ENCODE measurements around the gene GRAMD2A. TPM values are rescaled to one million over a fixed set of nuclear protein-coding genes. Genes with fewer than 3 reads are reported as not detected.

GRAMD2A gene
- total and polyA plus RNA-seq, 11 donors = 0.03 to 0.45 TPM; not detected in 9

DNA sequence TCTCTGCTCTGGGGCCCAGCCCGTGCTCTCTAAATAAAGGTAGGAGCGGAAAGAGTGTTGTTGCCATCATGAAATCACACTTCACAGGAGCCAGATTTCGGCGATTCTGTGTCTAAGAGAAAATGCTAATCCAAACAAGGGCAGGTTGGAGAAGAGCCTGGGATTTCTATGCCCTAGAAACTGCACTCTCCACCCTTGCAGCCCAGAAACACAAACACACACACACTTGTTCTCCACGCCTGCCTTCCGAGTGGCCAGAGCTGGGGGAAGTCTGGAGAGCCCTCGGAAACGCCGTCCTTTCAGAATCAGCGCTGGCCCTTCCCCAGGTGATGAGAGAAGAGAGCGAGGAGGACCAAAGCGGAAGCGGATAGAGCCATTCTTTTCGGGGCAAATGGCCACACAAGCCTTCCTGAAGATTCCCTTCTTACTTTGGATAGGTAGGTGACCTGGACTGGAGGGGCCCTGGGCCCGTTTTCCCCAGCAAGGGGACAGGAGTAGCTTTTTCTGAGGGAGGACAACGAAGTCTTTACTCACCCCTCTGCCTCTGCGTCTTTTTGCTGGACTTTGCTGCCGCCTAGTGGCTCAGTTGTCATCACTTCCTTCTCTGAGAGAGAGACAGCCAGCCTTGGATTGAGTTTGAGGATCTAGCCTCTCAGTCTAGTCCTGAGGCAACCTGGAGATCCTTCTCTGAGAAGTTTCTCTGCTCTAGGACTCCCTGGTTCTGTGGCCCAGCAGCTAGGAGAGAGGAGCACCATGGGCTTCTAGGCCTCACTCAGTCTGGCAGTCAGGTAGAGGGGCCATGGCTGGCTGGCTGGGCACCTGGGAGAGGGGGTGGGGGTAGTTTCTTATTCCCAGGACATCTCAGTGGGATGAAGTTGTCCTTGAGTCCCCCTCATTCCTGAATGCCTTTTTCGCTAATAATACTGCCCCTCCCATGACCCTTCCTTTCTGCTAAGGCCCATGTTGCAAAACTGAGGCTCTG lies 41.7 kb downstream of the GRAMD2A start:
- TF ChIP-seq, protein P1, sequence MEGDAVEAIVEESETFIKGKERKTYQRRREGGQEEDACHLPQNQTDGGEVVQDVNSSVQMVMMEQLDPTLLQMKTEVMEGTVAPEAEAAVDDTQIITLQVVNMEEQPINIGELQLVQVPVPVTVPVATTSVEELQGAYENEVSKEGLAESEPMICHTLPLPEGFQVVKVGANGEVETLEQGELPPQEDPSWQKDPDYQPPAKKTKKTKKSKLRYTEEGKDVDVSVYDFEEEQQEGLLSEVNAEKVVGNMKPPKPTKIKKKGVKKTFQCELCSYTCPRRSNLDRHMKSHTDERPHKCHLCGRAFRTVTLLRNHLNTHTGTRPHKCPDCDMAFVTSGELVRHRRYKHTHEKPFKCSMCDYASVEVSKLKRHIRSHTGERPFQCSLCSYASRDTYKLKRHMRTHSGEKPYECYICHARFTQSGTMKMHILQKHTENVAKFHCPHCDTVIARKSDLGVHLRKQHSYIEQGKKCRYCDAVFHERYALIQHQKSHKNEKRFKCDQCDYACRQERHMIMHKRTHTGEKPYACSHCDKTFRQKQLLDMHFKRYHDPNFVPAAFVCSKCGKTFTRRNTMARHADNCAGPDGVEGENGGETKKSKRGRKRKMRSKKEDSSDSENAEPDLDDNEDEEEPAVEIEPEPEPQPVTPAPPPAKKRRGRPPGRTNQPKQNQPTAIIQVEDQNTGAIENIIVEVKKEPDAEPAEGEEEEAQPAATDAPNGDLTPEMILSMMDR (IDR thresholded peaks at IDR 0.05) = peak; percentile 68 to 90 (median 82)
- no peak for TF ChIP-seq POLR2A (IDR thresholded peaks at IDR 0.05)
- intact Hi-C loops (cut with DNase I) = loop anchor here in 9 of 10 donors (2.0 to 10.0 kb wide), 12 partner anchors 121 to 414 kb away; no protein-coding TSS in a partner anchor
- no peaks in the 10 kb centered on the region for H3K9me3 ChIP-seq
- no peaks in the 10 kb centered on the region for H3K27me3 ChIP-seq
- no peaks in the 10 kb centered on the region for H3K36me3 ChIP-seq
- 3 to 5% (median 4%) methylated on average over 15 to 19 of the region's 19 CpGs for WGBS, 4 donors
- H3K27ac ChIP-seq = peak overlapping the region in 8 of 12 donors; percentile 35 to 72 (median 44)
- ATAC-seq (peak; percentile 88 to 96 (median 92)), DNase-seq (peak; percentile 81 to 87 (median 85))
- peak overlapping the region; percentile 4 to 73 (median 59) for H3K4me3 ChIP-seq
- peaks cover 0 to 16% (median 2%) of the 10 kb centered on the region in 12 donors for H3K4me1 ChIP-seq

DNA sequence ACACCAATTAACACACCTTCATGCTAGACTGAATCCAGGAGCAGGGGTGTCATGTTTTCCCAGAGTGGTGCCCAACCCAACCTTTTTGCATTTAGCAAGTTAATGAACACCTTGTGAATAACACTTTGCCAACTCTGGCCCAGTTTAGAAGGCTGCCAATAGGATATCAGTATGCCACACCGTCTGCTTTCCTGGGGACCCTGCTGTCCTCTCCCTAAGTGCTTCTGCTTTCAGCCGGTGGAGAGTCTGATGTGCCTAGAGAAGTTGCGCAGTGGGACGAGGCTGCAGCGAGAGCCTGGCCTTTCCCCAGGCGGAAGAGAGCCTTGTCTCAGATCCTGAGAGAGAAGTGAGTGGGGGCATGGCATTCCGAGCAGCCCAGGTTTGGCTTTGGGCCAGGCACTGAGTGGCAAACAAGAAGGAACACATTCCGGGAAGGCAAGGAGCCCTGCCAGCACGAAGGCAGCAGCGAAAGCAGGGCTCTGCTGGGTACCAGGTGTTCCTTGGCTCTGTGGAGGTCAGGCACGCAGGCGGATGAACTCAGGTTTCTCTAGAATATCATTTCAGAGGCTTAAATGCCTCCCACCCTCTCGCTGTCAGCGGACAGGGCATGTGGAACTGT lies 42.5 kb downstream of the GRAMD2A start:
- ATAC-seq = peak; percentile 68 to 83 (median 74)
- peaks cover 0 to 16% (median 2%) of the 10 kb centered on the region in 12 donors for H3K4me1 ChIP-seq

DNA sequence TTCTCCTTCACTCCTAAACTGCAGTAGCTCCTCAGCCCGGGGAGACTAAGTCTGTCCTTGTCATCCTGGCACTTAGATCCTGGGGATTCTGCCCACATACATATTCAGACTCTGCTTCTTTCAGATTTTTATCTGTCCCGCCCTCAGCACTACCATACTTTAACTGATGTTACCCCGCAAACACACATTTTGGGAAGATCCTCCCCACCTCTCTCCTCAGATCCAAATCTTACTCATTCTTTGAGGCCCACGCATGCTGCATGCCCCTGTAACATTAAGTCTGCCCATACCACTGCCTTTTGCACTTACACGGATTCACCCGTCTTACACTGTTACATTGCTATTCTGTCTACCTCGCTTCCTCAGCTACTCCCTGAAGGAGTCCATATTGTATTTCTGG lies 43.3 kb downstream of the GRAMD2A start:
- 84 to 98% (median 96%) methylated on average over 7 of the region's 7 CpGs for WGBS, 4 donors
- Histone ChIP-seq H3K36me3 (no peaks in the 10 kb centered on the region), H3K4me3 (no peak overlapping the region), H3K9me3 (no peaks in the 10 kb centered on the region), H3K27me3 (no peaks in the 10 kb centered on the region), H3K4me1 (peaks cover 0 to 16% (median 2%) of the 10 kb centered on the region in 12 donors), H3K27ac (no peak overlapping the region)
- no peak for DNase-seq
- TF ChIP-seq POLR2A (IDR thresholded peaks at IDR 0.05) = no peak
- TF ChIP-seq, protein P1 (IDR thresholded peaks at IDR 0.05) = no peak
- intact Hi-C loops (cut with DNase I) = loop anchor here in 9 of 10 donors (10.0 kb wide), 8 partner anchors 120 to 410 kb away; no protein-coding TSS in a partner anchor
- no peak for ATAC-seq

More for the DNA sequence above, 42.5 kb downstream of the GRAMD2A start:
- WGBS, 4 donors = 13 to 23% (median 19%) methylated on average over 10 to 14 of the region's 14 CpGs
- H3K9me3 ChIP-seq = no peaks in the 10 kb centered on the region
- peak overlapping the region in 8 of 12 donors; percentile 35 to 72 (median 44) for H3K27ac ChIP-seq
- DNase-seq = peak; percentile 49 to 91 (median 83)
- peak overlapping the region; percentile 4 to 73 (median 59) for H3K4me3 ChIP-seq
- intact Hi-C loops (cut with DNase I) = loop anchor here in 9 of 10 donors (5.0 to 10.0 kb wide), 11 partner anchors 120 to 413 kb away; no protein-coding TSS in a partner anchor
- TF ChIP-seq, protein P1 (IDR thresholded peaks at IDR 0.05) = no peak
- no peak for TF ChIP-seq POLR2A (IDR thresholded peaks at IDR 0.05)
- no peaks in the 10 kb centered on the region for H3K36me3 ChIP-seq
- H3K27me3 ChIP-seq = no peaks in the 10 kb centered on the region
